HCT116 (cell line): ENCODE results near the gene PAK1. TPM values are rescaled to one million over a fixed set of nuclear protein-coding genes. Genes with fewer than 3 reads are reported as not detected.

ENCODE experiments used
- ATAC-seq: fragments of 200-7000 bp; cut with Tn5 transposase; 2 replicates; pipeline ENCODE4 v1.9.1; 2020; ENCODE audit warnings: mild to moderate bottlenecking, moderate library complexity
- BruUV-seq: library from RNA; stranded (reverse); fragments of 400-500 nt; replicated peaks from 2 replicates; lab custom pipeline; 2021; lab: Mats Ljungman, UMichigan
- CTCF ChIA-PET: fragments of 300-600 bp; sonication (Branson Sonifier 250); formaldehyde crosslinking; loops from one replicate; lab custom pipeline; 2021; ENCODE audit warnings: antibody characterized with exemption; lab: Charles Lee
- POLR2A ChIA-PET: fragments of 300-600, 350-600 bp; sonication (Branson Sonifier 250); formaldehyde crosslinking; loops from one replicate; lab custom pipeline; 2021; ENCODE audit warnings: antibody characterized with exemption; lab: Charles Lee
- RAD21 ChIA-PET, 2 experiments: fragments of 300-600 bp; sonication (Branson Sonifier 250); formaldehyde crosslinking; loops; one replicate each; lab custom pipeline; 2023; ENCODE audit warnings: low total read pairs in 2 of 2; ENCODE audit not compliant: uncharacterized antibody in 2 of 2, unreplicated experiment in 2 of 2, low non-redundant PET in 1 of 2; lab: Charles Lee
- DNase-seq: peaks from one replicate; pipeline ENCODE4 v3.0.0-alpha.2; 2010; ENCODE audit warnings: low read depth, low spot score
- H2AFZ ChIP-seq: fragments of 200-600 bp; shearing (Covaris generic), sonication (generic); 2 replicates; pipeline ENCODE4 v1.6.1; 2017; ENCODE audit warnings: low read depth, mixed run types, mixed read lengths, antibody characterized with exemption, low read length; ENCODE audit not compliant: poor library complexity, severe bottlenecking
- H3K27ac ChIP-seq: 2 replicates; pipeline ENCODE4 v1.5.1; 2012; ENCODE audit warnings: low read depth, low read length
- H3K27me3 ChIP-seq: fragments of 200-600 bp; sonication (generic); 2 replicates; pipeline ENCODE4 v1.6.1; 2016; ENCODE audit warnings: mixed run types, low read length, mixed read lengths; ENCODE audit not compliant: insufficient read depth
- H3K36me3 ChIP-seq, 2 experiments: fragments of 200-500 bp in 1 of 2; fragments of 200-600 bp in 1 of 2; sonication (Bioruptor generic) in 1 of 2; sonication (generic) in 1 of 2; 2 replicates each; pipeline versions ENCODE4 v1.5.1 to v1.6.1; 2014 to 2016; ENCODE audit warnings: low read length in 2 of 2, inconsistent platforms in 1 of 2, mixed read lengths in 1 of 2, mixed run types in 1 of 2; ENCODE audit not compliant: insufficient read depth in 2 of 2, control insufficient read depth in 1 of 2
- H3K4me1 ChIP-seq, 2 experiments: fragments of 200-600 bp in 1 of 2; sonication (generic) in 1 of 2; 2 replicates each; pipeline versions ENCODE4 v1.5.1 to v1.6.1; 2012 to 2017; ENCODE audit warnings: low read length in 2 of 2, inconsistent platforms in 1 of 2, mild to moderate bottlenecking in 1 of 2, mixed read lengths in 1 of 2, mixed run types in 1 of 2, moderate library complexity in 1 of 2; ENCODE audit not compliant: insufficient read depth in 2 of 2, control insufficient read depth in 1 of 2
- H3K4me2 ChIP-seq: fragments of 200-600 bp; sonication (generic); 2 replicates; pipeline ENCODE4 v1.6.1; 2017; ENCODE audit warnings: mixed run types, low read length, mixed read lengths
- H3K4me3 ChIP-seq, 2 experiments: fragments of 200-600 bp in 1 of 2; sonication (generic) in 1 of 2; replicated peaks in 1 of 2; 2 replicates each; pipeline ENCODE4 v1.5.1; 2011 to 2016; ENCODE audit warnings: low read length in 2 of 2, control low read depth in 1 of 2, low read depth in 1 of 2, mild to moderate bottlenecking in 1 of 2, mixed read lengths in 1 of 2, mixed run types in 1 of 2
- H3K79me2 ChIP-seq: fragments of 200-600 bp; sonication (generic); 2 replicates; pipeline ENCODE4 v1.6.1; 2017; ENCODE audit warnings: mild to moderate bottlenecking, mixed run types, low read length, moderate library complexity, mixed read lengths; ENCODE audit not compliant: insufficient read depth
- H3K9ac ChIP-seq: fragments of 200-600 bp; sonication (generic); 2 replicates; pipeline ENCODE4 v1.6.1; 2016; ENCODE audit warnings: low read length, mixed read lengths
- H3K9me2 ChIP-seq: fragments of 200-600 bp; sonication (generic), shearing (Covaris generic); 2 replicates; pipeline ENCODE4 v1.6.1; 2017; ENCODE audit warnings: mixed run types, mild to moderate bottlenecking, moderate library complexity; ENCODE audit not compliant: insufficient read depth
- H3K9me3 ChIP-seq, 2 experiments: fragments of 200-500 bp in 1 of 2; fragments of 200-600 bp in 1 of 2; sonication (Bioruptor generic) in 1 of 2; sonication (generic) in 1 of 2; 2 replicates each; pipeline ENCODE4 v1.6.1; 2014 to 2017; ENCODE audit warnings: low read length in 2 of 2, mixed read lengths in 2 of 2, inconsistent platforms in 1 of 2, low read depth in 1 of 2, mild to moderate bottlenecking in 1 of 2, mixed run types in 1 of 2, moderate library complexity in 1 of 2; ENCODE audit not compliant: control insufficient read depth in 1 of 2, insufficient read depth in 1 of 2
- H4K20me1 ChIP-seq: fragments of 200-600 bp; sonication (generic), shearing (Covaris generic); 2 replicates; pipeline ENCODE4 v1.6.1; 2017; ENCODE audit warnings: mixed run types, mild to moderate bottlenecking, moderate library complexity; ENCODE audit not compliant: insufficient read depth
- CBX3 ChIP-seq: IDR thresholded peaks from 2 replicates; pipeline ENCODE4 v1.6.1; 2012; ENCODE audit warnings: low read depth
- CTCF ChIP-seq, 3 experiments: fragments of 200-600 bp in 1 of 3; sonication (generic) in 1 of 3; IDR thresholded peaks in 2 of 3; conservative IDR thresholded peaks in 1 of 3; 2 replicates each; pipeline ENCODE4 v1.5.1; 2012 to 2017; ENCODE audit warnings: low read depth in 2 of 3, low read length in 2 of 3, antibody characterized with exemption in 1 of 3, borderline replicate concordance in 1 of 3, control low read depth in 1 of 3, mild to moderate bottlenecking in 1 of 3, mixed read lengths in 1 of 3, mixed run types in 1 of 3, moderate library complexity in 1 of 3; ENCODE audit not compliant: insufficient read depth in 1 of 3
- EGR1 ChIP-seq: IDR thresholded peaks from 2 replicates; pipeline ENCODE4 v1.6.1; 2012; ENCODE audit warnings: low read depth
- ELF1 ChIP-seq: IDR thresholded peaks from 2 replicates; pipeline ENCODE4 v1.6.1; 2012; ENCODE audit warnings: low read depth, borderline replicate concordance
- EZH2 ChIP-seq: fragments of 200-600 bp; sonication (generic); IDR thresholded peaks from 2 replicates; pipeline ENCODE4 v1.6.1; 2017; ENCODE audit warnings: antibody characterized with exemption, mixed run types
- FOSL1 ChIP-seq: IDR thresholded peaks from 2 replicates; pipeline ENCODE4 v1.6.1; 2012; ENCODE audit warnings: low read depth
- MAX ChIP-seq: IDR thresholded peaks from 2 replicates; pipeline ENCODE4 v1.6.1; 2012
- POLR2A ChIP-seq: IDR thresholded peaks from 2 replicates; pipeline ENCODE4 v1.7.0; 2011; ENCODE audit warnings: borderline replicate concordance; ENCODE audit not compliant: insufficient read depth, insufficient read length; ENCODE audit errors: extremely low read depth
- POLR2AphosphoS5 ChIP-seq: IDR thresholded peaks from 2 replicates; pipeline ENCODE4 v1.6.1; 2011; ENCODE audit warnings: mild to moderate bottlenecking, low read depth, low read length, moderate library complexity
- RAD21 ChIP-seq: IDR thresholded peaks from 2 replicates; pipeline ENCODE4 v1.6.1; 2012; ENCODE audit warnings: low read depth, mild to moderate bottlenecking
- REST ChIP-seq: IDR thresholded peaks from 2 replicates; pipeline ENCODE4 v1.6.1; 2012; ENCODE audit warnings: low read depth
- SIN3A ChIP-seq: IDR thresholded peaks from 2 replicates; pipeline ENCODE4 v1.6.1; 2012; ENCODE audit warnings: low read depth
- SRF ChIP-seq: IDR thresholded peaks from 2 replicates; pipeline ENCODE4 v1.6.1; 2012; ENCODE audit warnings: low read depth
- YY1 ChIP-seq: IDR thresholded peaks from 2 replicates; pipeline ENCODE4 v1.6.1; 2011; ENCODE audit warnings: low read length, low read depth, moderate library complexity, mild to moderate bottlenecking; ENCODE audit not compliant: insufficient replicate concordance; ENCODE audit errors: extremely low read depth
- ZNF274 ChIP-seq: fragments of 200-500 bp; sonication (Bioruptor generic); IDR thresholded peaks from 2 replicates; pipeline ENCODE4 v1.6.1; 2014; ENCODE audit warnings: mild to moderate bottlenecking, low read depth, low read length, inconsistent platforms
- intact Hi-C: fragments of 100-400 bp; cut with micrococcal nuclease; formaldehyde crosslinking; loops from 2 replicates; pipeline ENCODE4 v1.10.0; 2022
- total RNA-seq: library from RNA; stranded (reverse); gene quantifications from one replicate; pipeline ENCODE4 v1.2.1, GENCODE V29; 2021; ENCODE audit not compliant: unreplicated experiment
- TF ChIP-seq, protein P1 (sequence below): IDR thresholded peaks from 2 replicates; pipeline ENCODE4 v1.6.1; 2011; ENCODE audit warnings: mild to moderate bottlenecking, low read length, moderate library complexity; ENCODE audit not compliant: insufficient replicate concordance; ENCODE audit errors: extremely low read depth

The PAK1 gene
- total RNA-seq, 1 experiment from 2014 or later, result 56.1 TPM

- no peaks in the 10 kb centered on the region for H3K27me3 ChIP-seq
- intact Hi-C loops, result loop anchor here (5.0 kb wide), 1 partner anchor 41 kb away; no protein-coding TSS in a partner anchor
- CTCF ChIA-PET, result no interaction called here
These were observed 52.7 kb downstream of the PAK1 start for GRCh38 chr11:77421041-77421723.

More at GRCh38 chr11:77421041-77421723, 52.7 kb downstream of the PAK1 start:
- ATAC-seq, result no peak
- RAD21 ChIA-PET, result no interaction called here
- no peak for DNase-seq
- Histone ChIP-seq H3K36me3 (no peaks in the 10 kb centered on the region), H3K4me3 (no peak overlapping the region), H4K20me1 (no peaks in the 10 kb centered on the region), H2AFZ (no peak overlapping the region), H3K4me2 (no peak overlapping the region), H3K79me2 (no peaks in the 10 kb centered on the region), H3K4me1 (no peaks in the 10 kb centered on the region), H3K9me2 (no peaks in the 10 kb centered on the region), H3K27ac (no peak overlapping the region), H3K9ac (no peak overlapping the region), H3K9me3 (no peaks in the 10 kb centered on the region)
- no TSS peak for BruUV-seq
- TF ChIP-seq, protein P1, sequence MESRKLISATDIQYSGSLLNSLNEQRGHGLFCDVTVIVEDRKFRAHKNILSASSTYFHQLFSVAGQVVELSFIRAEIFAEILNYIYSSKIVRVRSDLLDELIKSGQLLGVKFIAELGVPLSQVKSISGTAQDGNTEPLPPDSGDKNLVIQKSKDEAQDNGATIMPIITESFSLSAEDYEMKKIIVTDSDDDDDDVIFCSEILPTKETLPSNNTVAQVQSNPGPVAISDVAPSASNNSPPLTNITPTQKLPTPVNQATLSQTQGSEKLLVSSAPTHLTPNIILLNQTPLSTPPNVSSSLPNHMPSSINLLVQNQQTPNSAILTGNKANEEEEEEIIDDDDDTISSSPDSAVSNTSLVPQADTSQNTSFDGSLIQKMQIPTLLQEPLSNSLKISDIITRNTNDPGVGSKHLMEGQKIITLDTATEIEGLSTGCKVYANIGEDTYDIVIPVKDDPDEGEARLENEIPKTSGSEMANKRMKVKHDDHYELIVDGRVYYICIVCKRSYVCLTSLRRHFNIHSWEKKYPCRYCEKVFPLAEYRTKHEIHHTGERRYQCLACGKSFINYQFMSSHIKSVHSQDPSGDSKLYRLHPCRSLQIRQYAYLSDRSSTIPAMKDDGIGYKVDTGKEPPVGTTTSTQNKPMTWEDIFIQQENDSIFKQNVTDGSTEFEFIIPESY, result no peak
- TF ChIP-seq POLR2A, result no peak
- TF ChIP-seq ZNF274, result no peak
- TF ChIP-seq SIN3A, result no peak
- no peak for TF ChIP-seq REST
- TF ChIP-seq SRF, result no peak
- TF ChIP-seq EGR1, result no peak
- TF ChIP-seq POLR2AphosphoS5, result no peak
- TF ChIP-seq EZH2, result no peak
- TF ChIP-seq CBX3, result no peak
- no peak for TF ChIP-seq MAX
- TF ChIP-seq CTCF (IDR thresholded peaks at IDR 0.05 in 2 of 3, conservative IDR thresholded peaks at IDR 0.05 in 1 of 3; ENCODE audit: borderline replicate concordance in 1 of 3, insufficient read depth in 1 of 3, low read depth in 2 of 3, low read length in 2 of 3), result no peak
- no peak for TF ChIP-seq ELF1
- TF ChIP-seq RAD21, result no peak
- TF ChIP-seq FOSL1, result no peak
- TF ChIP-seq YY1, result no peak
- TF ChIP-seq, all 23 proteins: peak for 0
- POLR2A ChIA-PET, result no interaction called here
